GM12801 (cell line): ENCODE measurements around the gene RAB11B.

Experiments
- CTCF ChIP-seq: IDR thresholded peaks from one replicate; pipeline ENCODE4 v1.5.1; 2011; ENCODE audit warnings: control low read depth; ENCODE audit not compliant: insufficient read length; ENCODE audit errors: extremely low read depth

RAB11B gene

GRCh38 chr19:8395621-8396082, 5.5 kb downstream of the RAB11B start:
- no peak for TF ChIP-seq CTCF

DNA sequence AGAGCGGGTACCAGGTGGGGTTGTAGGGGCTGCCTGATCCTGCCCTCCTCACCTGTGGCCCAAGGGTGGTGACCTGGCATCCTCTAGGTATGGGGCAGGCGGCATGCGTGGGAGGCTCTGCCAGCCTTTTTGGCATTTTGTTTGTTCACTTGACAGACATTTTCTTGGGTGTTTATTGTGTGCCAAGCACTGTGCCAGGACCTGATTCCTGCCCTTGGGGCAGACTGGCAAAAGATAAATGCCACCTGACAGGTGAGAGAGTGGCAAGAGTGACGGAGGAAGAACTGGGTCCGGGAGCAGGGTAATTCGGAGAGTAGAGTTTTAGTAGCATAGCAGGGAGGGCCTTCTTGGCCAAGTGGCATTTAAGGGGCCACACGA, 6.0 kb downstream of the RAB11B start:
- no peak for TF ChIP-seq CTCF

DNA sequence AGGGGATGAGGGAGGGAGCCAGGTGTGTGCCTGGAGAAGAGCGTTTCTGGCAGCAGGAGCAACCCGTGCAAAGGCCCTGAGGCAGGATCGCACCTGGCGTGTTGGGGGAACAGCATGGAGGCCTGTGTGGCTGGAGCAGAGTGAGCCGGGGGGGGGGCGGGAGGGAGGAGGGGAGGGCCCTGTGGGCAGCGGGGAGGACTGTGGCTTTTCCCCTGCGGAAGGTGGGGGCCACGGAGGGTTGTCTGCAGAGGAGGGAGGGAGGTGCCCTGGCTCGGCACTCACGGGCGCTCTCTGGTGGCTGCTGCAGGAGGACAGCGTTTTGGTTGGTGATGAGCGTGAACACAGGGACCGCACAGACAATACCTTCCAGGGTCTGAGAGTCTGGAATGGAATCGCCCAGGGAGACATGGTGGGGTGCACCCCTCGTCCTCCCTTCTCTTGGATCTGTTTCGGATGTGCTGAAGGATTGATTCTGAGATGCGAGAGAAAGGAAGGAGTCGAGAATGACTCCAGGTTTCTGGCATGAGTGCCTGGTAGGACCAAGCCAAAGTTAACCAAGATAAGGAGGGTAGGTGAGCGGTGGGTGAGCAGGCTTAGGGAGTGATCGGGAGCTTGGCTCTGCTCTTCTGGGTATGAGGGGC, 6.5 kb downstream of the RAB11B start:
- TF ChIP-seq CTCF, result no peak

- TF ChIP-seq CTCF, result no peak
Measured at GRCh38 chr19:8397271-8397670, 7.1 kb downstream of the RAB11B start.

GRCh38 chr19:8397746-8398310, 7.7 kb downstream of the RAB11B start:
- TF ChIP-seq CTCF, result no peak

- no peak for TF ChIP-seq CTCF
Measured at GRCh38 chr19:8398311-8398771, 8.2 kb downstream of the RAB11B start.

DNA sequence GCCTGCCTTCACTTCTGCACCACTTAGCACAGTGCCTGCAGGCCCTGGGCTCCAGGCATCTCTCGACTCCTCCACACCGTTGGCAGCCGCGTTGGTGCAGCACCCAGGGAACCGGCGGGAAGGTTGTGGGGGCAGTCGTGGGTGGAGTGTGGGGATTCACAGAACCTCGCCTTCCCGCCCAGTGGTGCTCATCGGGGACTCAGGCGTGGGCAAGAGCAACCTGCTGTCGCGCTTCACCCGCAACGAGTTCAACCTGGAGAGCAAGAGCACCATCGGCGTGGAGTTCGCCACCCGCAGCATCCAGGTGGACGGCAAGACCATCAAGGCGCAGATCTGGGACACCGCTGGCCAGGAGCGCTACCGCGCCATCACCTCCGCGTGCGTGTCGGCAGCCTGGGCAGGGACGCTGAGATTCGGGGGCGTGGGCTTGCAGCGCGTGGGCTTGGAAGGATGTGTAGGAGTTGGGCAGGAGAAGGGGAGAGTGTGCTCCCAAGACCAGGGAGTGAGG, 9.6 kb downstream of the RAB11B start:
- TF ChIP-seq CTCF, result no peak
